Chondrocyte (in vitro differentiated cells): ENCODE data around the gene PPHLN1. TPM values are rescaled to one million over a fixed set of nuclear protein-coding genes. Genes with fewer than 3 reads are reported as not detected.

Experiments
- DNase-seq: peaks from one replicate; pipeline ENCODE4 v3.0.0; 2021; ENCODE audit warnings: mixed read lengths, low spot score
- H3K27ac Mint-ChIP-seq: one replicate; pipeline ENCODE4 v1.8.0; 2021; ENCODE audit warnings: mild to moderate bottlenecking, moderate library complexity, mixed read lengths; ENCODE audit not compliant: unreplicated experiment
- H3K27me3 Mint-ChIP-seq: 2 replicates; pipeline ENCODE4 v1.8.0; 2021; ENCODE audit warnings: low read depth, mixed read lengths
- H3K36me3 Mint-ChIP-seq: 2 replicates; pipeline ENCODE4 v1.8.0; 2021; ENCODE audit warnings: low read depth, mixed read lengths
- H3K4me1 Mint-ChIP-seq: 2 replicates; pipeline ENCODE4 v1.8.0; 2021; ENCODE audit warnings: low read depth, mild to moderate bottlenecking, mixed read lengths
- H3K4me3 Mint-ChIP-seq: one replicate; pipeline ENCODE4 v1.8.0; 2021; ENCODE audit warnings: mild to moderate bottlenecking, moderate library complexity, mixed read lengths; ENCODE audit not compliant: unreplicated experiment
- H3K9me3 Mint-ChIP-seq: 2 replicates; pipeline ENCODE4 v1.8.0; 2021; ENCODE audit warnings: low read depth, mixed read lengths
- CTCF ChIP-seq: fragments of 200-600 bp; sonication (generic); IDR thresholded peaks from 2 replicates; pipeline ENCODE4 v1.5.0; 2021; ENCODE audit warnings: antibody characterized with exemption, mild to moderate bottlenecking, moderate library complexity
- total RNA-seq: library from RNA; stranded (reverse); gene quantifications from 3 replicates; pipeline ENCODE4 v1.2.1, GENCODE V29; 2021

The PPHLN1 gene
- total RNA-seq, 1 donor from 2014 or later: 49.7 TPM

- no peak for DNase-seq
- Mint-ChIP-seq H3K9me3 (no peaks in the 10 kb centered on the region), H3K4me3 (no peak overlapping the region), H3K4me1 (peaks cover 6% of the 10 kb centered on the region), H3K36me3 (no peaks in the 10 kb centered on the region), H3K27ac (no peak overlapping the region), H3K27me3 (peaks cover 1% of the 10 kb centered on the region)
- no peak for TF ChIP-seq CTCF
Observed at GRCh38 chr12:42282294-42282693, 43.7 kb upstream of the PPHLN1 start.

GRCh38 chr12:42283739-42284138, 42.2 kb upstream of the PPHLN1 start:
- Mint-ChIP-seq H3K27ac (no peak overlapping the region), H3K9me3 (no peaks in the 10 kb centered on the region), H3K36me3 (no peaks in the 10 kb centered on the region), H3K27me3 (no peaks in the 10 kb centered on the region), H3K4me3 (no peak overlapping the region), H3K4me1 (peaks cover 6% of the 10 kb centered on the region)
- no peak for DNase-seq
- no peak for TF ChIP-seq CTCF

GRCh38 chr12:42284157-42284556, 41.8 kb upstream of the PPHLN1 start:
- no peak for DNase-seq
- H3K4me1 Mint-ChIP-seq: peaks cover 6% of the 10 kb centered on the region
- no peak overlapping the region for H3K27ac Mint-ChIP-seq
- no peaks in the 10 kb centered on the region for H3K9me3 Mint-ChIP-seq
- no peaks in the 10 kb centered on the region for H3K36me3 Mint-ChIP-seq
- no peak overlapping the region for H3K4me3 Mint-ChIP-seq
- TF ChIP-seq CTCF: no peak
- no peaks in the 10 kb centered on the region for H3K27me3 Mint-ChIP-seq

GRCh38 chr12:42284876-42285275, 41.1 kb upstream of the PPHLN1 start:
- Mint-ChIP-seq H3K4me1 (peaks cover 6% of the 10 kb centered on the region), H3K27me3 (no peaks in the 10 kb centered on the region), H3K36me3 (no peaks in the 10 kb centered on the region), H3K4me3 (no peak overlapping the region), H3K9me3 (no peaks in the 10 kb centered on the region), H3K27ac (no peak overlapping the region)
- no peak for DNase-seq
- TF ChIP-seq CTCF: no peak

- Mint-ChIP-seq H3K36me3 (no peaks in the 10 kb centered on the region), H3K4me3 (no peak overlapping the region)
- no peak for TF ChIP-seq CTCF
Observed at GRCh38 chr12:42285431-42285830, 40.5 kb upstream of the PPHLN1 start.

More at GRCh38 chr12:42285431-42285830, 40.5 kb upstream of the PPHLN1 start:
- Mint-ChIP-seq H3K27ac (no peak overlapping the region), H3K4me1 (peaks cover 6% of the 10 kb centered on the region), H3K9me3 (no peaks in the 10 kb centered on the region), H3K27me3 (no peaks in the 10 kb centered on the region)
- DNase-seq: no peak
